K562 (cell line): ENCODE results near the gene MKLN1. TPM values are rescaled to one million over a fixed set of nuclear protein-coding genes. Genes with fewer than 3 reads are reported as not detected.

Experiments
- ATAC-seq: fragments of 200-7000 bp; cut with Tn5 transposase; 3 replicates; pipeline ENCODE4 v1.9.1; 2020; ENCODE audit warnings: moderate library complexity
- BruUV-seq: library from RNA; stranded (reverse); fragments of 400-500 nt; replicated peaks from 2 replicates; lab custom pipeline; 2021; lab: Mats Ljungman, UMichigan
- CTCF ChIA-PET: fragments of 300-600 bp; formaldehyde crosslinking; extraction: SDS; loops from one replicate; lab custom pipeline; 2021; ENCODE audit warnings: low intra/inter-chr PET ratio; lab: Yijun Ruan, JAX
- POLR2A ChIA-PET: fragments of 300-600, 350-650 bp; sonication (Branson Sonifier 250); formaldehyde crosslinking; extraction: SDS; loops from one replicate; lab custom pipeline; 2021; ENCODE audit warnings: antibody characterized with exemption, inconsistent platforms; lab: Yijun Ruan, JAX
- DNase-seq, 4 experiments: peaks; one replicate each; pipeline versions ENCODE4 v3.0.0 to v3.0.0-alpha.2; 2011 to 2018; ENCODE audit warnings: low spot score in 3 of 4, mixed read lengths in 3 of 4; ENCODE audit errors: extremely low read depth in 1 of 4
- FAIRE-seq: peaks from 2 replicates; lab custom pipeline; 2011; peaks lifted over from hg19 to GRCh38; lab: Jason Lieb, UNC
- H2AFZ ChIP-seq: 2 replicates; pipeline ENCODE4 v1.6.0; 2011; ENCODE audit warnings: low read depth, low read length, control low read depth, inconsistent platforms
- H3K27ac ChIP-seq: fragments of 200-600 bp; 3 replicates; pipeline ENCODE4 v1.8.0; 2011; ENCODE audit warnings: low read depth, mild to moderate bottlenecking, control low read depth, inconsistent platforms, low read length, moderate library complexity, mixed read lengths; ENCODE audit errors: extremely low read depth
- H3K27me3 ChIP-seq, 2 experiments: fragments of 300-600 bp in 1 of 2; 2 replicates in 1 of 2; 3 replicates in 1 of 2; pipeline versions ENCODE4 v1.6.0 to v1.8.0; 2011; ENCODE audit warnings: inconsistent platforms in 2 of 2, low read length in 2 of 2, mild to moderate bottlenecking in 1 of 2, mixed read lengths in 1 of 2, moderate library complexity in 1 of 2; ENCODE audit not compliant: control insufficient read depth in 2 of 2, insufficient read depth in 2 of 2
- H3K36me3 ChIP-seq: fragments of 300-600 bp; 3 replicates; pipeline ENCODE4 v1.8.0; 2011; ENCODE audit warnings: mild to moderate bottlenecking, low read length, inconsistent platforms; ENCODE audit not compliant: control insufficient read depth, insufficient read depth
- H3K4me1 ChIP-seq, 2 experiments: fragments of 200-600 bp in 1 of 2; replicated peaks in 1 of 2; 2 replicates in 1 of 2; 3 replicates in 1 of 2; pipeline versions ENCODE4 v1.5.1 to v1.8.0; 2011; ENCODE audit warnings: inconsistent platforms in 2 of 2, low read length in 2 of 2, mild to moderate bottlenecking in 1 of 2, mixed read lengths in 1 of 2, moderate library complexity in 1 of 2; ENCODE audit not compliant: control insufficient read depth in 2 of 2, insufficient read depth in 2 of 2
- H3K4me2 ChIP-seq: 2 replicates; pipeline ENCODE4 v1.6.1; 2011; ENCODE audit warnings: low read length, control low read depth, inconsistent platforms, mixed read lengths; ENCODE audit not compliant: insufficient read depth
- H3K4me3 ChIP-seq: fragments of 200-600 bp; sonication (generic), shearing (Covaris generic); 2 replicates; pipeline ENCODE4 v1.5.1; 2016; ENCODE audit warnings: control low read depth, inconsistent platforms
- H3K79me2 ChIP-seq: fragments of 200-600 bp; 3 replicates; pipeline ENCODE4 v1.8.0; 2011; ENCODE audit warnings: low read length, inconsistent platforms; ENCODE audit not compliant: control insufficient read depth, insufficient read depth
- H3K9ac ChIP-seq, 2 experiments: 2 replicates each; pipeline versions ENCODE4 v1.6.0 to v1.6.1; 2011; ENCODE audit warnings: low read depth in 2 of 2, low read length in 2 of 2, control low read depth in 1 of 2, inconsistent platforms in 1 of 2, mild to moderate bottlenecking in 1 of 2, mixed read lengths in 1 of 2; ENCODE audit not compliant: insufficient read depth in 1 of 2
- H3K9me1 ChIP-seq: one replicate; pipeline ENCODE4 v1.6.0; 2011; ENCODE audit warnings: inconsistent platforms, mild to moderate bottlenecking, low read length, moderate library complexity; ENCODE audit not compliant: control insufficient read depth, insufficient read depth
- H3K9me3 ChIP-seq: replicated peaks from 2 replicates; pipeline ENCODE4 v1.5.1; 2011; ENCODE audit warnings: low read depth, low read length, inconsistent platforms; ENCODE audit not compliant: control insufficient read depth, insufficient read depth
- H4K20me1 ChIP-seq: replicated peaks from 2 replicates; pipeline ENCODE4 v1.6.1; 2011; ENCODE audit warnings: low read length, inconsistent platforms, mixed read lengths; ENCODE audit not compliant: control insufficient read depth, insufficient read depth
- HMG20B ChIP-seq: fragments of 250-450 bp; sonication (Bioruptor Pico); IDR thresholded peaks from 2 replicates; pipeline ENCODE4 v1.5.0; 2021; ENCODE audit warnings: mild to moderate bottlenecking
- NCOA2 ChIP-seq, 2 experiments: fragments of 450-650 bp; IDR thresholded peaks; 2 replicates each; pipeline ENCODE4 v1.6.1; 2018; ENCODE audit warnings: mild to moderate bottlenecking in 2 of 2, moderate library complexity in 1 of 2; ENCODE audit not compliant: partially characterized antibody in 2 of 2
- RFX5 ChIP-seq: IDR thresholded peaks from 2 replicates; pipeline ENCODE4 v1.6.1; 2011; ENCODE audit warnings: low read depth, mild to moderate bottlenecking, improper control_type of control experiment, low read length
- SAFB2 ChIP-seq: fragments of 200-400 bp; formaldehyde crosslinking; IDR thresholded peaks from 2 replicates; pipeline ENCODE4 v1.6.1; 2018; ENCODE audit warnings: borderline replicate concordance, low read length, low read depth, moderate library complexity; ENCODE audit not compliant: severe bottlenecking
- SMAD4 ChIP-seq: fragments of 250-450 bp; sonication (Bioruptor Pico); conservative IDR thresholded peaks from 2 replicates; pipeline ENCODE4 v1.8.0; 2021; ENCODE audit warnings: inconsistent platforms, mild to moderate bottlenecking, moderate library complexity
- SMARCB1 ChIP-seq: IDR thresholded peaks from 2 replicates; pipeline ENCODE4 v1.6.1; 2011; ENCODE audit warnings: improper control_type of control experiment, low read depth; ENCODE audit not compliant: insufficient read length
- SRF ChIP-seq, 2 experiments: fragments of 250-450, 450-650 bp in 1 of 2; sonication (Bioruptor Pico) in 1 of 2; sonication (generic) in 1 of 2; formaldehyde crosslinking; IDR thresholded peaks; 2 replicates each; pipeline versions ENCODE4 v1.5.0 to v1.5.1; 2020 to 2022; ENCODE audit warnings: mild to moderate bottlenecking in 1 of 2, missing genetic modification reagents in 1 of 2
- TRIM25 ChIP-seq: fragments of 450-650 bp; IDR thresholded peaks from 2 replicates; pipeline ENCODE4 v1.7.0; 2016; ENCODE audit warnings: borderline replicate concordance
- ZBTB7A ChIP-seq: IDR thresholded peaks from 2 replicates; pipeline ENCODE4 v1.6.1; 2011; ENCODE audit warnings: low read depth, mild to moderate bottlenecking, low read length, moderate library complexity, borderline replicate concordance; ENCODE audit not compliant: control insufficient read depth
- ZFPM2 ChIP-seq: fragments of 250-450 bp; sonication (Bioruptor Pico); IDR thresholded peaks from 2 replicates; pipeline ENCODE4 v1.5.1; 2022; ENCODE audit warnings: mild to moderate bottlenecking
- ZNF277 ChIP-seq: fragments of 250-450 bp; sonication (Bioruptor Pico); IDR thresholded peaks from 2 replicates; pipeline ENCODE4 v1.8.0; 2022; ENCODE audit warnings: inconsistent platforms, mild to moderate bottlenecking, moderate library complexity, borderline replicate concordance
- ZNF316 ChIP-seq: fragments of 450-650 bp; IDR thresholded peaks from 2 replicates; pipeline ENCODE4 v1.6.1; 2016
- ZNF507 ChIP-seq: conservative IDR thresholded peaks from 2 replicates; pipeline ENCODE4 v1.6.1; 2017; ENCODE audit warnings: missing genetic modification characterization, missing compliant biosample characterization
- WGBS: fragments of 100-300 bp; shearing (Covaris generic); methylation state at CpG from one replicate; pipeline ENCODE4 v1.1.6; 2016; ENCODE audit warnings: low coverage, mixed read lengths; ENCODE audit not compliant: insufficient coverage; ENCODE audit errors: missing lambda C conversion rate; 5-methylcytosine and 5-hydroxymethylcytosine counted together
- in situ Hi-C: fragments of 300-500 bp; cut with MboI; formaldehyde crosslinking; loops from 4 replicates; pipeline ENCODE4 v1.15.0; 2018; ENCODE audit warnings: inconsistent platforms, mixed read lengths
- intact Hi-C: fragments of 100-400 bp; cut with micrococcal nuclease; formaldehyde crosslinking; loops from 2 replicates; pipeline ENCODE4 v1.14.2; 2022
- polyA plus RNA-seq, 8 experiments: library from polyadenylated mRNA; depleted of rRNA in 4 of 8; stranded (reverse) in 5 of 8; unstranded in 3 of 8; fragments of >200 nt; fragmentation: Nextera tagmentation in 2 of 8; fragmentation: Illumina TruSeq in 1 of 8; extraction: Ambion mirVana in 2 of 8; extraction: Trizol in 1 of 8; gene quantifications; 2 replicates each; pipeline versions ENCODE4 v1.2.1 to v1.2.3, GENCODE V29; 2011 to 2014; ENCODE audit warnings: inconsistent platforms in 1 of 8, missing spikeins in 1 of 8
- total RNA-seq, 7 experiments: library from RNA; depleted of rRNA in 6 of 7; stranded (reverse); fragments of >200 nt in 6 of 7; fragmentation: Illumina TruSeq in 2 of 7; extraction: Trizol in 2 of 7; gene quantifications; 2 replicates each; pipeline versions ENCODE4 v1.2.1 to v1.2.3, GENCODE V29; 2011 to 2021; ENCODE audit warnings: low replicate concordance in 1 of 7

MKLN1 gene
- total and polyA plus RNA-seq, 9 of the 15 experiments (the other 6 are each of a cell fraction or from before 2014, with no cell fraction given) = 18.6 to 80.4 (median 56.0) TPM

- Histone ChIP-seq H3K4me1 (peaks cover 0 to 2% of the 10 kb centered on the region in 2 experiments; a peak in 2 of 5 replicates), H4K20me1 (peaks cover 9% of the 10 kb centered on the region), H3K9ac (no peak overlapping the region; a peak in 1 of 4 replicates), H3K27me3 (peaks cover 51 to 92% of the 10 kb centered on the region in 2 experiments), H3K4me2 (no peak overlapping the region), H3K9me3 (no peaks in the 10 kb centered on the region), H3K9me1 (no peaks in the 10 kb centered on the region), H3K79me2 (no peaks in the 10 kb centered on the region), H3K36me3 (no peaks in the 10 kb centered on the region), H2AFZ (no peak overlapping the region), H3K27ac (no peak overlapping the region), H3K4me3 (no peak overlapping the region)
- BruUV-seq = no TSS peak
- intact Hi-C loops = no loop called here
- WGBS = 4% methylated on average over 13 of the region's 13 CpGs
- POLR2A ChIA-PET = interaction anchor here (0.7 kb wide), 1 partner anchor 374 kb away, joined by 3 read pairs; no protein-coding TSS in a partner anchor
- in situ Hi-C loops = no loop called here
- ATAC-seq (no peak), DNase-seq (no peak), FAIRE-seq (no peak)
- CTCF ChIA-PET = no interaction called here
- TF ChIP-seq SRF (CRISPR knock-in tag; IDR thresholded peaks at IDR 0.05) (no peak), RFX5 (no peak), SMARCB1 (no peak), ZBTB7A (0 out of 2 replicates have a peak, but pooled peaks have one; percentile 19)
These were observed 210.6 kb downstream of the MKLN1 start for GRCh38 chr7:131538071-131538812.

- no TSS peak for BruUV-seq
- TF ChIP-seq ZNF316 (no peak), ZFPM2 (CRISPR knock-in tag) (no peak), SMAD4 (CRISPR knock-in tag) (no peak), NCOA2 (IDR thresholded peaks at IDR 0.05; ENCODE audit: partially characterized antibody in 2 of 2) (no peak), ZNF507 (tag) (no peak), SAFB2 (no peak), ZNF277 (CRISPR knock-in tag) (no peak), TRIM25 (no peak), HMG20B (CRISPR knock-in tag) (no peak)
These were observed 211.1 kb downstream of the MKLN1 start for GRCh38 chr7:131538813-131539179.

More at GRCh38 chr7:131538813-131539179, 211.1 kb downstream of the MKLN1 start:
- H3K27ac ChIP-seq = no peak overlapping the region
- no peak overlapping the region for H2AFZ ChIP-seq
- in situ Hi-C loops = no loop called here
- ATAC-seq = no peak
- FAIRE-seq = no peak
- 5% methylated on average over 7 of the region's 7 CpGs for WGBS
- no peaks in the 10 kb centered on the region for H3K9me1 ChIP-seq
- CTCF ChIA-PET = no interaction called here
- H3K36me3 ChIP-seq = no peaks in the 10 kb centered on the region
- H3K4me3 ChIP-seq = no peak overlapping the region
- no peak overlapping the region for H3K4me2 ChIP-seq
- intact Hi-C loops = no loop called here
- no peak for DNase-seq
- peaks cover 49 to 92% of the 10 kb centered on the region in 2 experiments for H3K27me3 ChIP-seq
- peaks cover 9% of the 10 kb centered on the region for H4K20me1 ChIP-seq
- no peaks in the 10 kb centered on the region for H3K9me3 ChIP-seq
- POLR2A ChIA-PET = no interaction called here
- H3K4me1 ChIP-seq = no peaks in the 10 kb centered on the region; a peak in 1 of 5 replicates
- H3K79me2 ChIP-seq = no peaks in the 10 kb centered on the region
- peak overlapping the region in 1 of 2 experiments; percentile 67; a peak in 1 of 4 replicates for H3K9ac ChIP-seq
